Fibroblast of peridontal ligament (primary cell): ENCODE data around the gene NAALADL2.

Experiments used
- DNase-seq: peaks from one replicate; pipeline ENCODE4 v3.0.0-alpha.2; 2010; ENCODE audit errors: extremely low read depth

Gene NAALADL2

DNA sequence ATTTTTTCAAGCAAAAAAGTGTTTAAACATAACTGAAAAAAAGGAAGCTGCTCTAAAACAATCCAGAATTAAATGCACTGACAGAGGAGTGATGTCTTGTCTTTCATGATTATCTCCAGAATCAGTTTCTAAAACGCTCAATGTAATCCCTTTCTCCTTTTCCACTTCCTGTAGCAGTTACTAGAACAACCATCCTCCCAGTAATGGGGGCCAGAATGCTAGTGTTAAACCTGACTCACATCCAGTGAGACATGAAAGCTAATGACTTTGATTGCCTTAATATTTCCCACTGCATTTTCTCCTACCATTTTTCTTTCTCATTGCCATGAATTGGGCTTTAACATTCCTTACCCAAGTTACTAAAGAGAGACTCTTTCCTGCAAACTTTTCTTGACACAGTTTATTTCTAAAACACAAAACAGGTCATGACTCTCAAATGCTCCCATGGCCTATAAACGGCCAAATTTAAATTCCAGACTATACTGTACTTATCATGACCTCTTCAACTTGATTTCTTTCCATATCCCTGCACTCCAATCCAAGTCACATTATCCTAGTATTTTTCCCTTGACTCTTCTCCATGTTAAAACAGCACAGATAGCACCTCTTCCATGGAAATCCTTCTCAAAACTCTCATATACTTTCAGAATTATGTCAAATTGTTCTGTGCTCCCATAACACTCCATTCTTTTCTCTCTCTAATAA is 341.4 kb downstream of the NAALADL2 start:
- DNase-seq: no peak

- peak; percentile 12 for DNase-seq
Observed at GRCh38 chr3:175207361-175207760, 348.2 kb downstream of the NAALADL2 start.

GRCh38 chr3:175208326-175208725 is 349.2 kb downstream of the NAALADL2 start:
- DNase-seq: no peak

DNA sequence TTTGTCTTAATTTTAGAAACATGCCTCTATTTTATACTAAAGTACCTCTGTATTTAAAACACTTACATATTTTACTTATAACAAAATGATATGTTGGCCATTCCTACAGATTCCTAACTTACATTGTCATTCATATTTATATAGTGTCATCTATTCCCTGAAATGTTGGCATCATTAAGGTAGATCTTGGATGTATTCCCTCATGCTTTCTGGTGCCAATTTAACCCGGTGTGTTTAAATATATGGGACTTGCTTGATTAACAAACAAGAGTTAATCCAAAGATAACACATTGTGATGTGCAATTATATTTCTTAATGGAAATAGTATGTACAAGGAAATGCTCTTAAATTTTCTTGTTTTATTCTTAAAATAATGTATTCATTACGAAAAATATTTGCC is 352.3 kb downstream of the NAALADL2 start:
- no peak for DNase-seq

DNA sequence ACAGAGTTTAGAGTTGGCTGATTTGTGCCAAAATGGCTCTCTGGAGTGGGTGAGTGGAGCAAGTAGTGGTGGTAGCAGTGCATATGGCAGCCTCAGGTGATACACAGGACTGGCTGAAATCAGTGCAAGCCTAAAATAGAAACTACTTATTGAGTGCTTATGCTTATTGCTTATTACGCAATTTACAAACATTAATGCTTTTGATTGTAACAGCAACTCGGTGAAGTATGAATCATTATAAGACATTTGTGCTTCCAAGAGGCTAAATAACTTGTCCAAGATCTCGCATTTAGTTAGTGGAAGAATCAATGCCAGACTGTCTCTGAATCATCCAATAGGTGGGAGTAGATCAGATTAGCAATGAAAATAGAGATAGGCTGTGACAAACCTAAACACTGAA is 353.8 kb downstream of the NAALADL2 start:
- peak; percentile 47 for DNase-seq

DNA sequence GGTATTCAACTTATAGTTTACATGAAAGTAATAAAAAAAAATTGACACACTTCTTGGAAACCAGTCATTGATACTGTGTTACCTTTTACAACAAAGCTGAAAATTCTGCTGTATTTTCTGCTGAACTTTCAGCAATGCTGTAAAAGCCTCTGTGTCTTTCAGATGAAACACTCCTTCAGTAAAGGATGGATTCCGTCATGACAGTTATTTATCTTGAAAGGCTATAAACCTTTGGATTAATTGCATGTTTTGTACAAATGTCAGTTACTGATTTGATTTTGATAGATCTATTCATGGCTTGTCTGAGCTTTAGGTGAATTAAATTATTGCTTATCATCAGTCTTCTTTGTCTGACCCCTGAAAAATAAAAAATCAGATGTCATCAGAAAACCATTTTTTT is 355.1 kb downstream of the NAALADL2 start:
- no peak for DNase-seq

- DNase-seq: no peak
Observed at GRCh38 chr3:175215833-175216232, 356.7 kb downstream of the NAALADL2 start.

DNA sequence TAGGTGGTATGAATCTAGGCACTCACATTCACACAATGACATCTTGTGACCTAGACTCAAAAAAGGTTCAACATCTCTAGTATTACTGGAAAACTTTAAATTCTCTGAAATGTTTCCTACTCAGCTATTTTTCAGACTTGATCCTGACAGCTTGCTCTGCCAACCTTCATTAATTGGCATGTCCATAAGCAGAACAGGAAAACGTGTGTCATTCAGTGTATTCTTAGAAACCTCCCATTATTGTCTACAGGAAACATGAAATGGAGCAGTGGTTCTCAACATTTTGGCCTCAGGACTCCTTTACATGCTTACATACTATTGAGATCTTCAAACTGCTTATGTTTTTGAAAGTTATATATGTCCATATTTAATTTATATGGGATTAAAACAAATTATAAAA is 363.2 kb downstream of the NAALADL2 start:
- DNase-seq: no peak

GRCh38 chr3:175224051-175224450 is 364.9 kb downstream of the NAALADL2 start:
- DNase-seq: no peak

DNA sequence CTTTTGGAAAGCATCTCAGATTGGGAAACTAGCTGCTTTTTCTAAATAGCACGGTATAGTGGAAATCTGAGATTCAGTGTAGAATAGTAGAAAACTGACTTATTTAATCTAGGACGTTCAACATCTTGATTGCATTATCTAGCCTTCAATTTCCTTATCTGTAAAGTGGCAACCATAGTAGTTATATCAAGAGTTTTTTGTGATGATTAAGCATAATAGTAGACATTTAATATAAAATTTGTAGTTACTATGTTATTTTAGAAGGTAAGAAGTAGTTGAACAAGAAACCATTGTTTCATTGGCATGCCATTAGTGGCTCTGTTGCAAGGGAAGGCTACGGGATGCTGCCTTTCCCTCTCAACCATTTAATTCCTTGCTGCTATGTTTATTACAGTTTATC is 367.3 kb downstream of the NAALADL2 start:
- no peak for DNase-seq

DNA sequence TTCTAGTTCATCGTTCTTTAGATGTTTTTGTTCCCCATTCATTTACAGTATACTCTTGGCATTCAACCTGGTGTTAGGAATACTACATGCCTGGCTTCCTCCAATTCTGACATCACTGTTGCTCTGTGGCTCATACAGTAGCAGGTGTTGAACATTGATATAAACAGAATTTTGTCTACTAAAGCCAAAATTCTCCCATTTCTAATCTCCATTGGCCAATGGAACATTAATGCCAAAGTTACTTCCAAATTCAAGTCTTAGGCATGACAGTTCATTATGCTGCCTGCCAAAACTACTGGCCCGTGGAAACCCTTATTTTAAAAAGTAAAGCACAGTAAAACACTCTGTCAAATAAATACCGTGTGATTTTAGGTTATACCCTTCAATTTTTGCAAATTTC is 368.0 kb downstream of the NAALADL2 start:
- no peak for DNase-seq

DNA sequence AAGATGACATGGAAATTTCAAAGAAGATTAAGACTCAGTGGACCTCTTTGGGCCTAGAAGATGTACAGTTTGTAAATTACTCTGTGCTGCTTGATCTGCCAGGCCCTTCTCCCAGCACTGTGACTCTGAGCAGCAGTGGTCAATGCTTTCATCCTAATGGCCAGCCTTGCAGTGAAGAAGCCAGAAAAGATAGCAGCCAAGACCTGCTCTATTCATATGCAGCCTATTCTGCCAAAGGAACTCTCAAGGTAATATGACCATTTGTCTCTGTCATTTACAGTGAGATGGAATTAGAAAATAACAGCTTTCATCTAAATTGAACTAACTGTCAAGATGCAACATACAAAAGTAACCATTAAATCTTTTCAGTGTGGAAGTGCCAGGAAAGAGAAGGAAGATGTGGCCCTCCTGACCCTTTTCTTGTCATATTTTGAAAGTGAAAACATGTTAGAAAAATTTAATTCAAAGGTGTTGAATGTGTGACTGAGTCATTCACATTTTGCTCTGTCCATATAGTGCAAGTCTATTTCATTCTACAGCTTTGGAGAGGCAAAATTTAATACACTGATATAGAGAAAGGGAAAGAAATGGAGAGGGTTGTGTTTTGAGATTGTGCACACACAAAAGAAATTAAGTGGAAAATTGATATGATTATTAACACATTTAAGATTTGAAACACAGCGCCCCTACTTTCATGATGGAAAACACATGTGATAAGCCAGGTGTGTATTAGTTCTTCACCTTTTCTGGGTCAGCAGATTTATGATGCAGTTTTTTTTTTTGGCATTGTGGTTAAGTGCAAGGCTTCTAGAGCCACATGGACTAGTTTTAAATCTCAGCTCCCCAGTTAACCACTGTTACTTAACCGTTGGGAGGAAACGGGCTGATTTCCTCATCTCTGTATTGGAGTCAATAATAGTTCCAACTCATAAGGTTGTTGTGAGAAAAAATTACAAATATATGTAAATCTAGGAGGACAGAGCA is 375.1 kb downstream of the NAALADL2 start:
- no peak for DNase-seq

DNA sequence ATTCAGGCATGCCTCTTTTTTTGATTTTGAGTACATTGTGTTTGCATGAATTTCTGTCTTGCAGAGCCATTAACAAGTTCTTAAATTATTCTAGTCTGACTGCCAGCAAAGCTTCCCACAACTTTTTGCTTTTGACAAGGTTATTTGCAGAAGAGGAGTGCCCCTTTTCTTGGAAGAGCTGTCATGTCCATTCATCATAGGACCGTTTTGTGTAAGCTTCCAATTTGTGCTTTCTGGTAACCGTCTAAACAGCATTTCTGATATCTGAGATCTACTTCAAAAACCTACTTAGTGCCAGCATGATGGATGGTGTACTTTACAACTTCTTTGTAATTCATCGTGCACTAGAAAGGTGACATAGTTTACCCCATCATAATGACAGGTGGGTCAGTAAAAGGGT is 379.7 kb downstream of the NAALADL2 start:
- no peak for DNase-seq

GRCh38 chr3:175240921-175241320 is 381.8 kb downstream of the NAALADL2 start:
- peak; percentile 26 for DNase-seq

GRCh38 chr3:175242243-175242642 is 383.1 kb downstream of the NAALADL2 start:
- no peak for DNase-seq

DNA sequence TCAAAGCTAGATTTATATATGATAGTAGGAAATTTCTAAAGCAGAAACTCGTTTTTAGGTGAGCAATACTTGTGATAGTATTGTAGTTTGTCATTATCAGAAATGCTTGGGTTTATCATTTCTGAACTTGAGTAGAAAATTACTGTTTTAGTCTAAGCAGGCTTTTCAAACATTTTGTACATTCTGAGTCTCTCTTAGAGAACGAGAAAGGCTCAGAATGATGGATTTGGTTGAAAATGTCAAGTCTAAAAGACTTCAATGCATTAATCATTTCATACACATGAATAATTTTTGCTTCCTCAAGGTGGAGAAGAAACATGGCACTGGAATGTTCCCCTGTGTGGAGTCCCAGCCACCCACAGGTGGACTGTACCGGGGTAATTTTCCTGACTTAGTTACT is 387.1 kb downstream of the NAALADL2 start:
- DNase-seq: no peak

DNA sequence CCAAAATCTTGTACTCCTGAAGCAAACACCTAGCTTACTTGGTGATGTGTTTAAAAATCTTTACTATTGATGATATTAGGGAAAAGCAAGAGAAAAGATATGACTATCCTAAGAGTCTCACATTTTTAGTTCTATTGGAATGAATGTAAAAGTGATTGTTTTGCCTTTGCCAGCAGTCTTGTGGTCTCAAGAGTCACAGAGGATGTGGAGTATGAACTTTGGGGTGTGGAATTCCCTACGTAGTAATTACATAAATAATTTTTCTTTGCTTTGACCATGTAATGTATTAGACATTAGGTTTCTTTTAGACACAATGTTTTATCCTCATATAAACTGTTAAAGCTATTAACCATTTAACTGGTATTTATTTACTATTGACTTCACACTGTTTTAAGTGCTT is 387.6 kb downstream of the NAALADL2 start:
- peak; percentile 16 for DNase-seq

- no peak for DNase-seq
Observed at GRCh38 chr3:175247629-175248028, 388.5 kb downstream of the NAALADL2 start.

GRCh38 chr3:175248832-175249231 is 389.7 kb downstream of the NAALADL2 start:
- no peak for DNase-seq

DNA sequence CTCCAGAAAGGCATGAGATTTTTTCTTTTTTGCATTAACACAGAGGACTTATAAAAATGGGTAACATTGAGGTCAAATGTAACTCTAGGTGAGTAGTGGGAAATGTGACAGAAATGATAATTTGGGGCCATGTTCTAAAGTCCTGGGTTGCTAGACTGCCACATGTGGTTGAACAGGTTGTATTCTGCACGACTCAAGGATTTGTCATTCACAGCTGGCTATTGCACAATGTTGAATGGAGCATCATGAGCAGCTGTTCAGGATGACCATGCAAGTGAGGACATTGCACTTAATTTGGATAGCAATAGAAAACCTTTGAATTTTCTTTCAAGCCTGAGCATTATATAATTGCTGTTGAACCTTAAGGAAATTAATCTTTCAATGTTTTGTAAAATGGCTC is 396.6 kb downstream of the NAALADL2 start:
- DNase-seq: peak; percentile 69

DNA sequence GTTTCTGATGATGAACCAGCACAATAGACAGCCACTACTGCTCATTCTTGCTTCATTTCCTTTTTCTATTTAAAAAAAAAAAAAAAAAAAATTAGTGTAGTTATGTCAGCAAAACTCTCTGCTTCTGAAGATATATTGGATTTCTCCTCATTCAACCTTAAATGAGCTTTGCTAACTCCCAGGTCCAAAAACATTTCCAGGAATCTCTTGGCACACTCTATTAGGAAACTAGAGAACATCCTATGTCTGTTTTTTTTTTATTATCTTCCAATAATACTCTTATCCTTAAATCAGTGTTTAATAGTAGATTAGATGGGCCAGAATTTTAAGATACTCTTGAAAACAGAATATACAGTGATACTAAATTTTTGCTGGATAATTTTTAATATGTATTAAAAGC is 398.0 kb downstream of the NAALADL2 start:
- DNase-seq: no peak

DNA sequence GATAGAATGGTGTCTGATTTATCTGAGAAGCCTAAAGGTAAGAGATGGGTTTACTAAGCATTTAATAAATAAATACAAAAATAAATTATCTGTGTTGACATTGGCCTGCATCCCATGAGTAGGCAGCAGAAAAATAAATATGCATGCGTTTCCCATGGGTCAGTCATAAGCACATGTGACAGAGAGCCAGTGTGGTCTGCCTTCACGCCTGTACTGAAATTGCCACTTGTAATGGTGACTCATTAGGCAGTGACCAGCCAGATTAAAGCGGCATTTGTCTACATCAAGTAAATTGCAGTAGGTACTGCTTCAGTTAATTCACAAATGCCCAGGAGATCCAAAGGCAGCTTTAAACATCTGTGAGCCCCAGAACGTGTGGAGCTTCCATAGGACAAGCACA is 399.6 kb downstream of the NAALADL2 start:
- DNase-seq: no peak
